Activated T-cell treated with anti-CD3 and anti-CD28 coated beads, Interleukin-2, amount 50 U/mL, for 4 hours (primary cell): ENCODE results near the gene RAB3GAP1. TPM values are rescaled to one million over a fixed set of nuclear protein-coding genes. Genes with fewer than 3 reads are reported as not detected.

Experiments
- ATAC-seq, 2 donors: fragments of 200-7000 bp; cut with Tn5 transposase; one replicate each; pipeline ENCODE4 v1.10.0; 2021
- DNase-seq: peaks from one replicate; pipeline ENCODE4 v3.0.0-alpha.2; 2020
- H3K27me3 Mint-ChIP-seq: one replicate; pipeline ENCODE4 v1.8.0; 2021; ENCODE audit warnings: low read depth, mixed read lengths
- H3K36me3 Mint-ChIP-seq: one replicate; pipeline ENCODE4 v1.8.0; 2022; ENCODE audit warnings: mixed read lengths; ENCODE audit not compliant: insufficient read depth
- H3K4me1 Mint-ChIP-seq: one replicate; pipeline ENCODE4 v1.8.0; 2021; ENCODE audit warnings: low read depth, mixed read lengths
- H3K4me3 Mint-ChIP-seq: one replicate; pipeline ENCODE4 v1.8.0; 2021; ENCODE audit warnings: mild to moderate bottlenecking, moderate library complexity, mixed read lengths
- H3K9me3 Mint-ChIP-seq: one replicate; pipeline ENCODE4 v1.8.0; 2021; ENCODE audit warnings: mixed read lengths
- total RNA-seq, 3 donors: library from RNA; stranded (reverse); gene quantifications; one replicate each; pipeline ENCODE4 v1.2.1, GENCODE V29; 2021

RAB3GAP1 gene
- total RNA-seq, 3 donors from 2014 or later = 33.4 to 38.6 (median 36.7) TPM

- ATAC-seq (no peak), DNase-seq (no peak)
- Mint-ChIP-seq H3K4me3 (no peak overlapping the region), H3K4me1 (peaks cover 13% of the 10 kb centered on the region), H3K27me3 (no peaks in the 10 kb centered on the region), H3K9me3 (no peaks in the 10 kb centered on the region), H3K36me3 (peaks cover 53% of the 10 kb centered on the region)
Observed at GRCh38 chr2:135151615-135152014, 99.5 kb downstream of the RAB3GAP1 start.

- Mint-ChIP-seq H3K9me3 (no peaks in the 10 kb centered on the region), H3K36me3 (peaks cover 54% of the 10 kb centered on the region), H3K4me1 (peaks cover 13% of the 10 kb centered on the region), H3K4me3 (no peak overlapping the region), H3K27me3 (no peaks in the 10 kb centered on the region)
- ATAC-seq = no peak
- DNase-seq = no peak
Observed at GRCh38 chr2:135152361-135152760, 100.3 kb downstream of the RAB3GAP1 start.

GRCh38 chr2:135154962-135155361 is 102.9 kb downstream of the RAB3GAP1 start:
- no peaks in the 10 kb centered on the region for H3K27me3 Mint-ChIP-seq
- DNase-seq (no peak), ATAC-seq (no peak)
- no peaks in the 10 kb centered on the region for H3K9me3 Mint-ChIP-seq
- no peak overlapping the region for H3K4me3 Mint-ChIP-seq
- H3K4me1 Mint-ChIP-seq = peaks cover 13% of the 10 kb centered on the region
- peaks cover 70% of the 10 kb centered on the region for H3K36me3 Mint-ChIP-seq

- H3K9me3 Mint-ChIP-seq = no peaks in the 10 kb centered on the region
- H3K36me3 Mint-ChIP-seq = peaks cover 56% of the 10 kb centered on the region
- H3K4me1 Mint-ChIP-seq = peaks cover 13% of the 10 kb centered on the region
- no peaks in the 10 kb centered on the region for H3K27me3 Mint-ChIP-seq
- no peak for ATAC-seq
- DNase-seq = no peak
- H3K4me3 Mint-ChIP-seq = no peak overlapping the region
Observed at GRCh38 chr2:135157856-135158255, 105.8 kb downstream of the RAB3GAP1 start.

GRCh38 chr2:135159191-135159590 is 107.1 kb downstream of the RAB3GAP1 start:
- Mint-ChIP-seq H3K4me3 (no peak overlapping the region), H3K4me1 (peaks cover 16% of the 10 kb centered on the region), H3K9me3 (no peaks in the 10 kb centered on the region), H3K36me3 (peaks cover 55% of the 10 kb centered on the region), H3K27me3 (no peaks in the 10 kb centered on the region)
- DNase-seq (no peak), ATAC-seq (no peak)

- H3K4me3 Mint-ChIP-seq = no peak overlapping the region
- H3K4me1 Mint-ChIP-seq = peaks cover 7% of the 10 kb centered on the region
- peaks cover 49% of the 10 kb centered on the region for H3K36me3 Mint-ChIP-seq
- no peak for DNase-seq
- H3K9me3 Mint-ChIP-seq = no peaks in the 10 kb centered on the region
- no peaks in the 10 kb centered on the region for H3K27me3 Mint-ChIP-seq
- ATAC-seq = no peak
Observed at GRCh38 chr2:135162377-135162776, 110.3 kb downstream of the RAB3GAP1 start.

- Mint-ChIP-seq H3K4me3 (no peak overlapping the region), H3K9me3 (no peaks in the 10 kb centered on the region), H3K27me3 (no peaks in the 10 kb centered on the region), H3K36me3 (peaks cover 52% of the 10 kb centered on the region), H3K4me1 (peaks cover 7% of the 10 kb centered on the region)
- ATAC-seq (no peak), DNase-seq (no peak)
Observed at GRCh38 chr2:135162786-135163185, 110.7 kb downstream of the RAB3GAP1 start.

- DNase-seq (no peak), ATAC-seq (no peak)
- no peaks in the 10 kb centered on the region for H3K9me3 Mint-ChIP-seq
- peaks cover 52% of the 10 kb centered on the region for H3K36me3 Mint-ChIP-seq
- H3K4me1 Mint-ChIP-seq = peaks cover 7% of the 10 kb centered on the region
- H3K27me3 Mint-ChIP-seq = no peaks in the 10 kb centered on the region
- H3K4me3 Mint-ChIP-seq = no peak overlapping the region
Observed at GRCh38 chr2:135163306-135163705, 111.2 kb downstream of the RAB3GAP1 start.

GRCh38 chr2:135163901-135164300 is 111.8 kb downstream of the RAB3GAP1 start:
- H3K9me3 Mint-ChIP-seq = no peaks in the 10 kb centered on the region
- H3K4me1 Mint-ChIP-seq = peaks cover 7% of the 10 kb centered on the region
- no peak for ATAC-seq
- peaks cover 51% of the 10 kb centered on the region for H3K36me3 Mint-ChIP-seq
- no peaks in the 10 kb centered on the region for H3K27me3 Mint-ChIP-seq
- DNase-seq = no peak
- no peak overlapping the region for H3K4me3 Mint-ChIP-seq

- Mint-ChIP-seq H3K36me3 (peaks cover 50% of the 10 kb centered on the region), H3K4me3 (no peak overlapping the region), H3K27me3 (no peaks in the 10 kb centered on the region), H3K9me3 (no peaks in the 10 kb centered on the region), H3K4me1 (peaks cover 7% of the 10 kb centered on the region)
- no peak for ATAC-seq
- no peak for DNase-seq
Observed at GRCh38 chr2:135164431-135164830, 112.3 kb downstream of the RAB3GAP1 start.

GRCh38 chr2:135167273-135167672 is 115.2 kb downstream of the RAB3GAP1 start:
- Mint-ChIP-seq H3K4me3 (no peak overlapping the region), H3K4me1 (peaks cover 9% of the 10 kb centered on the region), H3K9me3 (no peaks in the 10 kb centered on the region), H3K27me3 (no peaks in the 10 kb centered on the region), H3K36me3 (peaks cover 57% of the 10 kb centered on the region)
- ATAC-seq = no peak
- no peak for DNase-seq

- peaks cover 60% of the 10 kb centered on the region for H3K36me3 Mint-ChIP-seq
- H3K9me3 Mint-ChIP-seq = no peaks in the 10 kb centered on the region
- H3K4me3 Mint-ChIP-seq = no peak overlapping the region
- ATAC-seq (no peak), DNase-seq (no peak)
- H3K4me1 Mint-ChIP-seq = peaks cover 2% of the 10 kb centered on the region
- no peaks in the 10 kb centered on the region for H3K27me3 Mint-ChIP-seq
Observed at GRCh38 chr2:135168204-135168856, 116.2 kb downstream of the RAB3GAP1 start.

GRCh38 chr2:135169900-135170753 is 118.0 kb downstream of the RAB3GAP1 start:
- ATAC-seq (peak in 1 of 2 donors; percentile 47), DNase-seq (no peak)
- peaks cover 57% of the 10 kb centered on the region for H3K36me3 Mint-ChIP-seq
- H3K9me3 Mint-ChIP-seq = no peaks in the 10 kb centered on the region
- H3K4me3 Mint-ChIP-seq = no peak overlapping the region
- no peaks in the 10 kb centered on the region for H3K27me3 Mint-ChIP-seq
- peaks cover 2% of the 10 kb centered on the region for H3K4me1 Mint-ChIP-seq

- H3K4me1 Mint-ChIP-seq = peaks cover 2% of the 10 kb centered on the region
- DNase-seq (no peak), ATAC-seq (no peak)
- peaks cover 8% of the 10 kb centered on the region for H3K9me3 Mint-ChIP-seq
- peaks cover 55% of the 10 kb centered on the region for H3K36me3 Mint-ChIP-seq
- H3K27me3 Mint-ChIP-seq = no peaks in the 10 kb centered on the region
- no peak overlapping the region for H3K4me3 Mint-ChIP-seq
Observed at GRCh38 chr2:135174049-135174809, 122.1 kb downstream of the RAB3GAP1 start.
